K562 (cell line): ENCODE results near the gene CHST8. TPM values are rescaled to one million over a fixed set of nuclear protein-coding genes. Genes with fewer than 3 reads are reported as not detected.
A peak's percentile ranks its signal among the peaks of the same experiment; 100 is the strongest.

Experiments used
- ATF7 ChIP-seq: fragments of 450-650 bp; IDR thresholded peaks from 2 replicates; pipeline ENCODE4 v1.7.1; 2014; ENCODE audit warnings: mild to moderate bottlenecking, moderate library complexity
- BACH1 ChIP-seq: fragments of 200-800 bp; sonication (Bioruptor generic); IDR thresholded peaks from 2 replicates; pipeline ENCODE4 v1.6.1; 2016; ENCODE audit warnings: missing genetic modification characterization, missing compliant biosample characterization
- CBX5 ChIP-seq: IDR thresholded peaks from 2 replicates; pipeline ENCODE4 v1.6.1; 2014; ENCODE audit warnings: low read depth, borderline replicate concordance
- CCNT2 ChIP-seq: IDR thresholded peaks from 2 replicates; pipeline ENCODE4 v1.6.1; 2011; ENCODE audit warnings: borderline replicate concordance, low read depth, mild to moderate bottlenecking, moderate library complexity, mixed read lengths, low read length; ENCODE audit not compliant: insufficient read length; ENCODE audit errors: extremely low read depth
- CHD1 ChIP-seq: fragments of 200-600 bp; sonication (generic); IDR thresholded peaks from one replicate; pipeline ENCODE4 v1.6.1; 2012; ENCODE audit warnings: mild to moderate bottlenecking, moderate library complexity, low read length, inconsistent platforms
- DACH1 ChIP-seq: fragments of 450-650 bp; IDR thresholded peaks from 2 replicates; pipeline ENCODE4 v1.6.1; 2018; ENCODE audit not compliant: partially characterized antibody
- DDX20 ChIP-seq: fragments of 450-650 bp; IDR thresholded peaks from 2 replicates; pipeline ENCODE4 v1.6.1; 2016; ENCODE audit warnings: missing genetic modification characterization, low read depth, mild to moderate bottlenecking, missing compliant biosample characterization, moderate library complexity
- EGR1 ChIP-seq: fragments of 450-650 bp; conservative IDR thresholded peaks from 2 replicates; pipeline ENCODE4 v1.6.1; 2017; ENCODE audit warnings: mild to moderate bottlenecking
- HDAC1 ChIP-seq, 2 experiments: fragments of 450-650 bp; IDR thresholded peaks; 2 replicates each; pipeline ENCODE4 v1.6.1; 2016 to 2017; ENCODE audit warnings: inconsistent platforms in 1 of 2, mild to moderate bottlenecking in 1 of 2, moderate library complexity in 1 of 2
- MEIS2 ChIP-seq: fragments of 450-650 bp; IDR thresholded peaks from 2 replicates; pipeline ENCODE4 v1.6.1; 2014; ENCODE audit warnings: mild to moderate bottlenecking; ENCODE audit not compliant: partially characterized antibody
- MYC ChIP-seq, 2 experiments: fragments of 250-450 bp in 1 of 2; sonication (Bioruptor Pico) in 1 of 2; IDR thresholded peaks; 2 replicates each; pipeline versions ENCODE4 v1.5.1 to v1.6.1; 2012 to 2021; ENCODE audit warnings: low read depth in 2 of 2, borderline replicate concordance in 1 of 2, improper control_type of control experiment in 1 of 2, low read length in 1 of 2, mild to moderate bottlenecking in 1 of 2, moderate library complexity in 1 of 2
- PCBP2 ChIP-seq: fragments of 200-400 bp; formaldehyde crosslinking; IDR thresholded peaks from 2 replicates; pipeline ENCODE4 v1.6.1; 2018; ENCODE audit warnings: low read length, low read depth, mild to moderate bottlenecking, moderate library complexity; ENCODE audit not compliant: poor library complexity, severe bottlenecking
- POLR2G ChIP-seq: fragments of 200-400 bp; formaldehyde crosslinking; IDR thresholded peaks from 2 replicates; pipeline ENCODE4 v1.6.1; 2017; ENCODE audit warnings: low read depth, mild to moderate bottlenecking, antibody characterized with exemption, low read length, moderate library complexity
- RCOR1 ChIP-seq, 2 experiments: IDR thresholded peaks; 2 replicates each; pipeline ENCODE4 v1.6.1; 2012; ENCODE audit warnings: low read depth in 2 of 2, low read length in 2 of 2, borderline replicate concordance in 1 of 2, improper control_type of control experiment in 1 of 2
- SP2 ChIP-seq: IDR thresholded peaks from 2 replicates; pipeline ENCODE4 v1.6.1; 2011; ENCODE audit warnings: mild to moderate bottlenecking, low read depth, low read length, moderate library complexity; ENCODE audit not compliant: poor library complexity, severe bottlenecking; ENCODE audit errors: extremely low read depth
- TAF1 ChIP-seq: IDR thresholded peaks from 2 replicates; pipeline ENCODE4 v1.6.1; 2011; ENCODE audit warnings: mild to moderate bottlenecking, low read length, moderate library complexity; ENCODE audit not compliant: insufficient read depth, control insufficient read depth, severe bottlenecking; ENCODE audit errors: extremely low read depth
- TARDBP ChIP-seq: fragments of 450-650 bp; IDR thresholded peaks from 2 replicates; pipeline ENCODE4 v1.6.1; 2016
- U2AF1 ChIP-seq: fragments of 200-400 bp; formaldehyde crosslinking; optimal IDR thresholded peaks from 2 replicates; pipeline ENCODE3; 2017; ENCODE audit warnings: mild to moderate bottlenecking, low read depth, low read length, moderate library complexity
- ZNF830 ChIP-seq: fragments of 250-450 bp; sonication (Bioruptor Pico); IDR thresholded peaks from 2 replicates; pipeline ENCODE4 v1.5.0; 2021; ENCODE audit warnings: mild to moderate bottlenecking
- polyA plus RNA-seq, 8 experiments: library from polyadenylated mRNA; depleted of rRNA in 4 of 8; stranded (reverse) in 5 of 8; unstranded in 3 of 8; fragments of >200 nt; fragmentation: Nextera tagmentation in 2 of 8; fragmentation: Illumina TruSeq in 1 of 8; extraction: Ambion mirVana in 2 of 8; extraction: Trizol in 1 of 8; gene quantifications; 2 replicates each; pipeline versions ENCODE4 v1.2.1 to v1.2.3, GENCODE V29; 2011 to 2014; ENCODE audit warnings: inconsistent platforms in 1 of 8, missing spikeins in 1 of 8
- total RNA-seq, 7 experiments: library from RNA; depleted of rRNA in 6 of 7; stranded (reverse); fragments of >200 nt in 6 of 7; fragmentation: Illumina TruSeq in 2 of 7; extraction: Trizol in 2 of 7; gene quantifications; 2 replicates each; pipeline versions ENCODE4 v1.2.1 to v1.2.3, GENCODE V29; 2011 to 2021; ENCODE audit warnings: low replicate concordance in 1 of 7
- TF ChIP-seq, protein P1 (sequence below), 2 experiments: IDR thresholded peaks; 2 replicates each; pipeline ENCODE4 v1.6.1; 2012; ENCODE audit warnings: improper control_type of control experiment in 2 of 2, low read depth in 2 of 2, low read length in 2 of 2, borderline replicate concordance in 1 of 2
- TF ChIP-seq, protein P2 (sequence below): fragments of 200-800 bp; sonication (Bioruptor generic); IDR thresholded peaks from 2 replicates; pipeline ENCODE4 v1.6.1; 2017; ENCODE audit warnings: missing genetic modification characterization, missing compliant biosample characterization

Gene CHST8
- total and polyA plus RNA-seq, 9 of the 15 experiments (the other 6 are each of a cell fraction or from before 2014, with no cell fraction given), result 0.11 TPM; not detected in 8

DNA sequence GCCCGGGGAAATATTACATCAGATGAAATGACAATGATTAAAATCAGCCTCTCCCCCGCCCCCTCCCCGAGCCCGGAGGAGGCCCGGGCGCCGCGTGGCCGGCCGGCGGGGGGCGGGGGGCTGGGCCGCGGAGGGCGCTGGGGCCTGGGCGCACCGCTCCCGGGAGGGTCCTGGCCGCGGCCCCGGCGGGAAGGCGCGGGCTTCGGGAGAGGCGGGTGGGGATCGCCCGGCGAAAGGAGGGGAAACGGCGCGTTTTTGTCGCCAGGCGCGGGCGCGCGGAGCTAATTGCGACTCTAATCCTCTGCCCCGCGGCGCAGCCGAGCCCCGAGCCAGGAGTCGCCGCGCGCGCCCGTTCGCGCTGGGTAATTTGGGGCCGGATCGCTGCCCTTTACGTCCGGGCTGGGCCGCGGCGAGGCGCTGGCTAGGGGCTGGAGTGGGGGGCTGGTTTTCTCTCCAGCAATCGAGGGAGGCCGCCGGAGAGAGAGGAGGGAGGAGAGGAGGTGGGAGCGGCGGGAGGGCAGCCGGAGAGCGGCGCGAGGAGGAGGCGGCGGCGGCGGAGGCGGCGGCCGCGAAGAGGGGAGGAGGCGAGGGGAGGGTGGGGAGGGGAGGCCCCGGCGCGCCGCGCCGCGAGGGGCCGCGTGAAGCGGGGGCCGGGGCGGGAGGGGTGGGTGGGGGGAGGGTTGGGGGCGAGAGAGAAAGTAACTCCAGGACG is 174.6 kb downstream of the CHST8 start, which contains the start of gene KCTD15 (continued):
- TF ChIP-seq CCNT2 (peak; percentile 56), U2AF1 (peak; percentile 32), TARDBP (no peak), RCOR1 (IDR thresholded peaks at IDR 0.05; ENCODE audit: borderline replicate concordance in 1 of 2, low read depth in 2 of 2, low read length in 2 of 2) (no peak), CBX5 (no peak), MEIS2 (peak; percentile 9), TAF1 (peak; percentile 37), ZNF830 (CRISPR knock-in tag) (no peak), BACH1 (tag) (no peak), POLR2G (peak; percentile 16; the same call in 1 of the 2 replicates), ATF7 (no peak), DDX20 (no peak), PCBP2 (no peak), HDAC1 (IDR thresholded peaks at IDR 0.05) (peak in 1 of 2 experiments; percentile 8; a peak in 1 of 4 replicates), EGR1 (peak; percentile 31), SP2 (peak; percentile 4), DACH1 (no peak), MYC (IDR thresholded peaks at IDR 0.05; ENCODE audit: low read depth, low read length) (peak; percentile 90), MYC (CRISPR knock-in tag; IDR thresholded peaks at IDR 0.05; ENCODE audit: borderline replicate concordance, low read depth) (no peak), CHD1 (peak; percentile 16)
- TF ChIP-seq, protein P1, sequence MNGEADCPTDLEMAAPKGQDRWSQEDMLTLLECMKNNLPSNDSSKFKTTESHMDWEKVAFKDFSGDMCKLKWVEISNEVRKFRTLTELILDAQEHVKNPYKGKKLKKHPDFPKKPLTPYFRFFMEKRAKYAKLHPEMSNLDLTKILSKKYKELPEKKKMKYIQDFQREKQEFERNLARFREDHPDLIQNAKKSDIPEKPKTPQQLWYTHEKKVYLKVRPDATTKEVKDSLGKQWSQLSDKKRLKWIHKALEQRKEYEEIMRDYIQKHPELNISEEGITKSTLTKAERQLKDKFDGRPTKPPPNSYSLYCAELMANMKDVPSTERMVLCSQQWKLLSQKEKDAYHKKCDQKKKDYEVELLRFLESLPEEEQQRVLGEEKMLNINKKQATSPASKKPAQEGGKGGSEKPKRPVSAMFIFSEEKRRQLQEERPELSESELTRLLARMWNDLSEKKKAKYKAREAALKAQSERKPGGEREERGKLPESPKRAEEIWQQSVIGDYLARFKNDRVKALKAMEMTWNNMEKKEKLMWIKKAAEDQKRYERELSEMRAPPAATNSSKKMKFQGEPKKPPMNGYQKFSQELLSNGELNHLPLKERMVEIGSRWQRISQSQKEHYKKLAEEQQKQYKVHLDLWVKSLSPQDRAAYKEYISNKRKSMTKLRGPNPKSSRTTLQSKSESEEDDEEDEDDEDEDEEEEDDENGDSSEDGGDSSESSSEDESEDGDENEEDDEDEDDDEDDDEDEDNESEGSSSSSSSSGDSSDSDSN (IDR thresholded peaks at IDR 0.05; ENCODE audit: borderline replicate concordance in 1 of 2, low read depth in 2 of 2, low read length in 2 of 2), result peak in 1 of 2 experiments; percentile 56; a peak in 3 of 4 replicates
- TF ChIP-seq, protein P2, sequence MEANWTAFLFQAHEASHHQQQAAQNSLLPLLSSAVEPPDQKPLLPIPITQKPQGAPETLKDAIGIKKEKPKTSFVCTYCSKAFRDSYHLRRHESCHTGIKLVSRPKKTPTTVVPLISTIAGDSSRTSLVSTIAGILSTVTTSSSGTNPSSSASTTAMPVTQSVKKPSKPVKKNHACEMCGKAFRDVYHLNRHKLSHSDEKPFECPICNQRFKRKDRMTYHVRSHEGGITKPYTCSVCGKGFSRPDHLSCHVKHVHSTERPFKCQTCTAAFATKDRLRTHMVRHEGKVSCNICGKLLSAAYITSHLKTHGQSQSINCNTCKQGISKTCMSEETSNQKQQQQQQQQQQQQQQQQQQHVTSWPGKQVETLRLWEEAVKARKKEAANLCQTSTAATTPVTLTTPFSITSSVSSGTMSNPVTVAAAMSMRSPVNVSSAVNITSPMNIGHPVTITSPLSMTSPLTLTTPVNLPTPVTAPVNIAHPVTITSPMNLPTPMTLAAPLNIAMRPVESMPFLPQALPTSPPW (CRISPR knock-in tag), result peak; percentile 51; the same call in 1 of the 2 replicates
